Activated CD4-positive, alpha-beta memory T cell treated with anti-CD3 and anti-CD28 coated beads for 36 hours (primary cell): Measurements from ENCODE around the gene MAPK13. TPM values are rescaled to one million over a fixed set of nuclear protein-coding genes. Genes with fewer than 3 reads are reported as not detected.
A peak's percentile ranks its signal among the peaks of the same experiment; 100 is the strongest.
"Not testable (repeated sequence)": the region's sequence is repeated elsewhere in the genome, so short reads cannot be mapped to it uniquely, and the experiment has no call there.

Source experiments
- CTCF ChIA-PET: fragments of 350-600 bp; sonication (Branson Sonifier 250); formaldehyde crosslinking; loops from one replicate; lab custom pipeline; 2021; ENCODE audit warnings: antibody characterized with exemption, inconsistent platforms; lab: Charles Lee
- POLR2A ChIA-PET: fragments of 350-600 bp; sonication (Branson Sonifier 250); formaldehyde crosslinking; loops from one replicate; lab custom pipeline; 2021; ENCODE audit warnings: antibody characterized with exemption; lab: Charles Lee
- DNase-seq: peaks from one replicate; pipeline ENCODE4 v3.0.0-alpha.2; 2020
- H3K27ac Mint-ChIP-seq: one replicate; pipeline ENCODE4 v1.8.0; 2021; ENCODE audit warnings: mixed read lengths
- H3K27me3 Mint-ChIP-seq: one replicate; pipeline ENCODE4 v1.8.0; 2021; ENCODE audit warnings: mixed read lengths
- H3K36me3 Mint-ChIP-seq: one replicate; pipeline ENCODE4 v1.8.0; 2021; ENCODE audit warnings: mixed read lengths
- H3K4me1 Mint-ChIP-seq: one replicate; pipeline ENCODE4 v1.8.0; 2021; ENCODE audit warnings: low read depth, mixed read lengths
- H3K4me3 Mint-ChIP-seq: one replicate; pipeline ENCODE4 v1.8.0; 2021; ENCODE audit warnings: mild to moderate bottlenecking, mixed read lengths
- H3K9me3 Mint-ChIP-seq: one replicate; pipeline ENCODE4 v1.8.0; 2021; ENCODE audit warnings: mixed read lengths
- intact Hi-C: fragments of 100-400 bp; cut with micrococcal nuclease; formaldehyde crosslinking; loops from one replicate; pipeline ENCODE4 v1.15.1; 2023
- total RNA-seq, 2 experiments: library from RNA; stranded (reverse); gene quantifications; one replicate each; pipeline ENCODE4 v1.2.3, GENCODE V29; 2021

Gene MAPK13
- 10 to 100 TPM; 61.0 to 65.0 TPM for total RNA-seq

- H3K4me1 Mint-ChIP-seq = peaks cover 50% of the 10 kb centered on the region
- H3K9me3 Mint-ChIP-seq = no peaks in the 10 kb centered on the region
- H3K27ac Mint-ChIP-seq = peak within 1 kb of the TSS; percentile 94
- POLR2A ChIA-PET = interaction anchor here (1.0 to 4.4 kb wide), 8 partner anchors 9 to 102 kb away, joined by 3 to 71 read pairs (median 5); partner anchors contain the start of genes BRPF3 and MAPK14
- H3K36me3 Mint-ChIP-seq = peaks cover 19% of the 10 kb centered on the region
- no peaks in the 10 kb centered on the region for H3K27me3 Mint-ChIP-seq
- intact Hi-C loops = loop anchor here (5.0 to 10.0 kb wide), 3 partner anchors 175 to 1895 kb away; partner anchors contain the start of gene HMGA1
- CTCF ChIA-PET = interaction anchor here (0.8 to 3.6 kb wide), 5 partner anchors 8 to 101 kb away, joined by 3 to 36 read pairs (median 7); no protein-coding TSS in a partner anchor
- H3K4me3 Mint-ChIP-seq = peak within 1 kb of the TSS; percentile 86
- peak; percentile 55 for DNase-seq
Measured at GRCh38 chr6:36129941-36130666, at the start of gene MAPK13. TSS of gene MAPK13 (plus strand) at chr6:36130513. CDS start at chr6:36130583, 70 bp downstream.

- no peaks in the 10 kb centered on the region for H3K9me3 Mint-ChIP-seq
Measured at GRCh38 chr6:36082318-36082717, 48.0 kb upstream of the MAPK13 start.

GRCh38 chr6:36083446-36083845 lies 46.9 kb upstream of the MAPK13 start:
- no peak for DNase-seq
- H3K4me3 Mint-ChIP-seq = no peak overlapping the region
- H3K9me3 Mint-ChIP-seq = peaks cover 3% of the 10 kb centered on the region
- H3K27ac Mint-ChIP-seq = no peak overlapping the region
- ChIA-PET POLR2A (no interaction called here), CTCF (interaction anchor here (2.6 kb wide), 1 partner anchor 12 kb away, joined by 19 read pairs; no protein-coding TSS in a partner anchor)
- no peaks in the 10 kb centered on the region for H3K27me3 Mint-ChIP-seq
- intact Hi-C loops = no loop called here
- peaks cover 11% of the 10 kb centered on the region for H3K4me1 Mint-ChIP-seq
- peaks cover 51% of the 10 kb centered on the region for H3K36me3 Mint-ChIP-seq

More at GRCh38 chr6:36082318-36082717, 48.0 kb upstream of the MAPK13 start:
- intact Hi-C loops = no loop called here
- no peak overlapping the region for H3K27ac Mint-ChIP-seq
- ChIA-PET POLR2A (no interaction called here), CTCF (interaction anchor here (0.6 to 1.6 kb wide), 3 partner anchors 8 to 341 kb away, joined by 3 to 12 read pairs (median 3); no protein-coding TSS in a partner anchor)
- peaks cover 11% of the 10 kb centered on the region for H3K4me1 Mint-ChIP-seq
- no peak overlapping the region for H3K4me3 Mint-ChIP-seq
- peaks cover 51% of the 10 kb centered on the region for H3K36me3 Mint-ChIP-seq
- no peak for DNase-seq
- H3K27me3 Mint-ChIP-seq = no peaks in the 10 kb centered on the region

GRCh38 chr6:36088204-36088603 lies 42.1 kb upstream of the MAPK13 start:
- DNase-seq, POLR2A ChIA-PET, H3K4me1 Mint-ChIP-seq, H3K4me3 Mint-ChIP-seq, CTCF ChIA-PET, H3K9me3 Mint-ChIP-seq, H3K27me3 Mint-ChIP-seq, intact Hi-C loops, H3K27ac Mint-ChIP-seq: not testable (repeated sequence)
- peaks cover 15% of the 10 kb centered on the region for H3K36me3 Mint-ChIP-seq

GRCh38 chr6:36089048-36089447 lies 41.3 kb upstream of the MAPK13 start:
- peaks cover 3% of the 10 kb centered on the region for H3K9me3 Mint-ChIP-seq
- no peak overlapping the region for H3K4me3 Mint-ChIP-seq
- no peak for DNase-seq
- peaks cover 12% of the 10 kb centered on the region for H3K36me3 Mint-ChIP-seq
- ChIA-PET CTCF (interaction anchor here (1.6 to 1.7 kb wide), 2 partner anchors 13 to 61 kb away, joined by 3 to 8 read pairs; partner anchors contain the start of gene MAPK14), POLR2A (no interaction called here)
- no peaks in the 10 kb centered on the region for H3K27me3 Mint-ChIP-seq
- no peak overlapping the region for H3K27ac Mint-ChIP-seq
- intact Hi-C loops = no loop called here
- H3K4me1 Mint-ChIP-seq = peaks cover 7% of the 10 kb centered on the region

GRCh38 chr6:36094238-36094637 lies 36.1 kb upstream of the MAPK13 start:
- Mint-ChIP-seq H3K27me3 (no peaks in the 10 kb centered on the region), H3K4me3 (no peak overlapping the region), H3K9me3 (no peaks in the 10 kb centered on the region), H3K27ac (peak overlapping the region; percentile 67), H3K4me1 (peaks cover 21% of the 10 kb centered on the region), H3K36me3 (peaks cover 6% of the 10 kb centered on the region)
- ChIA-PET POLR2A (interaction anchor here (0.6 to 1.8 kb wide), 5 partner anchors 27 to 242 kb away, joined by 3 to 22 read pairs (median 5); partner anchors contain the start of genes BNIP5 and MAPK14), CTCF (interaction anchor here (0.7 to 7.0 kb wide), 35 partner anchors 8 to 255 kb away, joined by 3 to 237 read pairs (median 6); partner anchors contain the start of genes BNIP5, MAPK14 and SLC26A8)
- intact Hi-C loops = loop anchor here (2.0 kb wide), 2 partner anchors 27 kb away; no protein-coding TSS in a partner anchor
- no peak for DNase-seq

- POLR2A ChIA-PET = interaction anchor here (0.8 to 1.8 kb wide), 4 partner anchors 26 to 67 kb away, joined by 3 to 22 read pairs (median 5); partner anchors contain the start of gene MAPK14
- Mint-ChIP-seq H3K27ac (peak overlapping the region; percentile 67), H3K9me3 (no peaks in the 10 kb centered on the region), H3K27me3 (no peaks in the 10 kb centered on the region), H3K4me3 (no peak overlapping the region), H3K4me1 (peaks cover 28% of the 10 kb centered on the region), H3K36me3 (peaks cover 6% of the 10 kb centered on the region)
- peak; percentile 89 for DNase-seq
- CTCF ChIA-PET = interaction anchor here (0.7 to 7.0 kb wide), 48 partner anchors 8 to 266 kb away, joined by 3 to 237 read pairs (median 5); partner anchors contain the start of genes BNIP5, MAPK14 and SLC26A8
- intact Hi-C loops = loop anchor here (1.0 to 2.0 kb wide), 3 partner anchors 26 to 68 kb away; partner anchors contain the start of gene MAPK14
Measured at GRCh38 chr6:36094753-36095496, 35.4 kb upstream of the MAPK13 start.

- Mint-ChIP-seq H3K4me3 (no peak overlapping the region), H3K4me1 (peaks cover 33% of the 10 kb centered on the region), H3K27ac (no peak overlapping the region), H3K27me3 (no peaks in the 10 kb centered on the region), H3K36me3 (peaks cover 6% of the 10 kb centered on the region), H3K9me3 (no peaks in the 10 kb centered on the region)
- POLR2A ChIA-PET = interaction anchor here (1.0 to 1.8 kb wide), 4 partner anchors 25 to 68 kb away, joined by 5 to 22 read pairs (median 5); partner anchors contain the start of gene MAPK14
- CTCF ChIA-PET = interaction anchor here (0.6 to 7.0 kb wide), 37 partner anchors 9 to 492 kb away, joined by 3 to 237 read pairs (median 6); partner anchors contain the start of genes MAPK14 and SLC26A8
- intact Hi-C loops = loop anchor here (1.0 to 2.0 kb wide), 3 partner anchors 25 to 68 kb away; partner anchors contain the start of gene MAPK14
- DNase-seq = no peak
Measured at GRCh38 chr6:36095497-36096391, 34.6 kb upstream of the MAPK13 start.

- Mint-ChIP-seq H3K4me1 (peaks cover 31% of the 10 kb centered on the region), H3K27ac (no peak overlapping the region), H3K36me3 (peaks cover 11% of the 10 kb centered on the region), H3K4me3 (no peak overlapping the region), H3K9me3 (no peaks in the 10 kb centered on the region), H3K27me3 (no peaks in the 10 kb centered on the region)
- POLR2A ChIA-PET = interaction anchor here (0.7 to 1.3 kb wide), 2 partner anchors 22 to 71 kb away, joined by 3 read pairs; partner anchors contain the start of gene MAPK14
- CTCF ChIA-PET = interaction anchor here (1.0 to 1.3 kb wide), 3 partner anchors 13 to 71 kb away, joined by 3 to 5 read pairs (median 4); partner anchors contain the start of gene MAPK14
- intact Hi-C loops = no loop called here
- no peak for DNase-seq
Measured at GRCh38 chr6:36098253-36098919, 31.9 kb upstream of the MAPK13 start.
